ENCODE data around the gene PGGHG. TPM values are rescaled to one million over a fixed set of nuclear protein-coding genes. Genes with fewer than 3 reads are reported as not detected.
A peak's percentile ranks its signal among the peaks of the same experiment; 100 is the strongest.
"Not testable (repeated sequence)": the region's sequence is repeated elsewhere in the genome, so short reads cannot be mapped to it uniquely, and the experiment has no call there.

The PGGHG gene
- total and polyA plus RNA-seq, 4 donors, result 3.9 to 15.9 (median 6.2) TPM

- not testable (repeated sequence) for H3K27ac ChIP-seq (ENCODE audit: low read depth, low read length); H3K9me3 ChIP-seq (ENCODE audit: control insufficient read depth, insufficient read depth, low read length); DNase-seq (ENCODE audit: low read depth in 4 of 6, low spot score in 6 of 6); H3K27me3 ChIP-seq (ENCODE audit: control insufficient read depth, insufficient read depth, low read length); H3K36me3 ChIP-seq (ENCODE audit: control insufficient read depth, insufficient read depth, low read length); H3K4me3 ChIP-seq (ENCODE audit: low read depth, low read length)
- peaks cover 28% of the 10 kb centered on the region for H3K4me1 ChIP-seq (ENCODE audit: control insufficient read depth, insufficient read depth, low read length)
- 100% methylated on average over 4 of the region's 15 CpGs for WGBS (ENCODE audit: insufficient coverage)
Measured at GRCh38 chr11:328516-329100, 39.7 kb downstream of the PGGHG start.

GRCh38 chr11:329886-330253 lies 40.9 kb downstream of the PGGHG start:
- peaks cover 3% of the 10 kb centered on the region for H3K36me3 ChIP-seq (ENCODE audit: control insufficient read depth, insufficient read depth, low read length)
- H3K27me3 ChIP-seq (ENCODE audit: control insufficient read depth, insufficient read depth, low read length), result no peaks in the 10 kb centered on the region
- H3K9me3 ChIP-seq (ENCODE audit: control insufficient read depth, insufficient read depth, low read length), result no peaks in the 10 kb centered on the region
- no peak for DNase-seq (ENCODE audit: low read depth in 4 of 6, low spot score in 6 of 6)
- 100% methylated on average over 1 of the region's 2 CpGs for WGBS (ENCODE audit: insufficient coverage)
- peaks cover 32% of the 10 kb centered on the region for H3K4me1 ChIP-seq (ENCODE audit: control insufficient read depth, insufficient read depth, low read length)
- no peak overlapping the region for H3K27ac ChIP-seq (ENCODE audit: low read depth, low read length)
- no peak overlapping the region for H3K4me3 ChIP-seq (ENCODE audit: low read depth, low read length)

GRCh38 chr11:330307-330693 lies 41.4 kb downstream of the PGGHG start:
- Histone ChIP-seq H3K4me3 (ENCODE audit: low read depth, low read length) (no peak overlapping the region), H3K27me3 (ENCODE audit: control insufficient read depth, insufficient read depth, low read length) (no peaks in the 10 kb centered on the region), H3K27ac (ENCODE audit: low read depth, low read length) (no peak overlapping the region), H3K4me1 (ENCODE audit: control insufficient read depth, insufficient read depth, low read length) (peaks cover 36% of the 10 kb centered on the region), H3K36me3 (ENCODE audit: control insufficient read depth, insufficient read depth, low read length) (peaks cover 3% of the 10 kb centered on the region), H3K9me3 (ENCODE audit: control insufficient read depth, insufficient read depth, low read length) (no peaks in the 10 kb centered on the region)
- DNase-seq (ENCODE audit: low read depth in 4 of 6, low spot score in 6 of 6), result no peak
- WGBS (ENCODE audit: insufficient coverage), result 71% methylated on average over 10 of the region's 14 CpGs

GRCh38 chr11:330694-331357 lies 41.9 kb downstream of the PGGHG start:
- Histone ChIP-seq H3K9me3 (ENCODE audit: control insufficient read depth, insufficient read depth, low read length) (no peaks in the 10 kb centered on the region), H3K4me1 (ENCODE audit: control insufficient read depth, insufficient read depth, low read length) (peaks cover 37% of the 10 kb centered on the region), H3K4me3 (ENCODE audit: low read depth, low read length) (no peak overlapping the region), H3K36me3 (ENCODE audit: control insufficient read depth, insufficient read depth, low read length) (peaks cover 3% of the 10 kb centered on the region), H3K27ac (ENCODE audit: low read depth, low read length) (no peak overlapping the region), H3K27me3 (ENCODE audit: control insufficient read depth, insufficient read depth, low read length) (no peaks in the 10 kb centered on the region)
- 89% methylated on average over 34 of the region's 34 CpGs for WGBS (ENCODE audit: insufficient coverage)
- DNase-seq (ENCODE audit: low read depth in 4 of 6, low spot score in 6 of 6), result no peak

GRCh38 chr11:331358-332060 lies 42.6 kb downstream of the PGGHG start:
- no peak for DNase-seq (ENCODE audit: low read depth in 4 of 6, low spot score in 6 of 6)
- WGBS (ENCODE audit: insufficient coverage), result 82% methylated on average over 17 of the region's 19 CpGs
- H3K4me1 ChIP-seq (ENCODE audit: control insufficient read depth, insufficient read depth, low read length), result peaks cover 34% of the 10 kb centered on the region

GRCh38 chr11:332651-333480 lies 43.9 kb downstream of the PGGHG start:
- H3K27me3 ChIP-seq (ENCODE audit: control insufficient read depth, insufficient read depth, low read length), result no peaks in the 10 kb centered on the region
- H3K4me3 ChIP-seq (ENCODE audit: low read depth, low read length), result no peak overlapping the region
- no peak overlapping the region for H3K27ac ChIP-seq (ENCODE audit: low read depth, low read length)
- peaks cover 23% of the 10 kb centered on the region for H3K4me1 ChIP-seq (ENCODE audit: control insufficient read depth, insufficient read depth, low read length)
- 96% methylated on average over 21 of the region's 23 CpGs for WGBS (ENCODE audit: insufficient coverage)
- peaks cover 3% of the 10 kb centered on the region for H3K36me3 ChIP-seq (ENCODE audit: control insufficient read depth, insufficient read depth, low read length)
- DNase-seq (ENCODE audit: low read depth in 4 of 6, low spot score in 6 of 6), result no peak
- no peaks in the 10 kb centered on the region for H3K9me3 ChIP-seq (ENCODE audit: control insufficient read depth, insufficient read depth, low read length)

More at GRCh38 chr11:331358-332060, 42.6 kb downstream of the PGGHG start:
- H3K27ac ChIP-seq (ENCODE audit: low read depth, low read length), result no peak overlapping the region
- H3K27me3 ChIP-seq (ENCODE audit: control insufficient read depth, insufficient read depth, low read length), result no peaks in the 10 kb centered on the region
- H3K9me3 ChIP-seq (ENCODE audit: control insufficient read depth, insufficient read depth, low read length), result no peaks in the 10 kb centered on the region
- H3K36me3 ChIP-seq (ENCODE audit: control insufficient read depth, insufficient read depth, low read length), result peaks cover 3% of the 10 kb centered on the region
- no peak overlapping the region for H3K4me3 ChIP-seq (ENCODE audit: low read depth, low read length)

- 71% methylated on average over 15 of the region's 17 CpGs for WGBS (ENCODE audit: insufficient coverage)
- H3K27ac ChIP-seq (ENCODE audit: low read depth, low read length), result peak overlapping the region; percentile 93
- not testable (repeated sequence) for H3K9me3 ChIP-seq (ENCODE audit: control insufficient read depth, insufficient read depth, low read length); H3K4me3 ChIP-seq (ENCODE audit: low read depth, low read length); H3K27me3 ChIP-seq (ENCODE audit: control insufficient read depth, insufficient read depth, low read length); H3K36me3 ChIP-seq (ENCODE audit: control insufficient read depth, insufficient read depth, low read length); DNase-seq (ENCODE audit: low read depth in 4 of 6, low spot score in 6 of 6)
- H3K4me1 ChIP-seq (ENCODE audit: control insufficient read depth, insufficient read depth, low read length), result peaks cover 23% of the 10 kb centered on the region
Measured at GRCh38 chr11:333616-334263, 44.8 kb downstream of the PGGHG start.

- peak in 1 of 6 donors; percentile 46 for DNase-seq (ENCODE audit: low read depth in 4 of 6, low spot score in 6 of 6)
- peaks cover 23% of the 10 kb centered on the region for H3K4me1 ChIP-seq (ENCODE audit: control insufficient read depth, insufficient read depth, low read length)
- H3K36me3 ChIP-seq (ENCODE audit: control insufficient read depth, insufficient read depth, low read length), result peaks cover 3% of the 10 kb centered on the region
Measured at GRCh38 chr11:334264-334994, 45.5 kb downstream of the PGGHG start.

More at GRCh38 chr11:334264-334994, 45.5 kb downstream of the PGGHG start:
- H3K27ac ChIP-seq (ENCODE audit: low read depth, low read length), result peak overlapping the region; percentile 93
- 18% methylated on average over 15 of the region's 25 CpGs for WGBS (ENCODE audit: insufficient coverage)
- no peak overlapping the region for H3K4me3 ChIP-seq (ENCODE audit: low read depth, low read length)
- no peaks in the 10 kb centered on the region for H3K9me3 ChIP-seq (ENCODE audit: control insufficient read depth, insufficient read depth, low read length)
- H3K27me3 ChIP-seq (ENCODE audit: control insufficient read depth, insufficient read depth, low read length), result no peaks in the 10 kb centered on the region

Data from spinal cord (tissue), 10 donors.